GM12878 (cell line): Measurements from ENCODE around the gene NR3C1. TPM values are rescaled to one million over a fixed set of nuclear protein-coding genes. Genes with fewer than 3 reads are reported as not detected.
A peak's percentile ranks its signal among the peaks of the same experiment; 100 is the strongest.

Experiments
- ATAC-seq: fragments of 200-7000 bp; cut with Tn5 transposase; 3 replicates; pipeline ENCODE4 v1.9.1; 2020; ENCODE audit warnings: mild to moderate bottlenecking, moderate library complexity
- BruUV-seq: library from RNA; stranded (reverse); fragments of 400-500 nt; replicated peaks from 2 replicates; lab custom pipeline; 2021; lab: Mats Ljungman, UMichigan
- CTCF ChIA-PET: fragments of 300-600 bp; sonication (Branson Sonifier 250); formaldehyde crosslinking; extraction: SDS; loops from one replicate; lab custom pipeline; 2021; ENCODE audit warnings: inconsistent platforms; lab: Yijun Ruan, JAX
- POLR2A ChIA-PET: fragments of 350-600 bp; formaldehyde crosslinking; extraction: SDS; loops from one replicate; lab custom pipeline; 2021; ENCODE audit warnings: inconsistent platforms; lab: Charles Lee
- RAD21 ChIA-PET: fragments of 300-600 bp; sonication (Branson Sonifier 250); formaldehyde crosslinking; loops from one replicate; lab custom pipeline; 2023; ENCODE audit warnings: antibody characterized with exemption; ENCODE audit not compliant: unreplicated experiment; lab: Charles Lee
- SMC1A ChIA-PET: fragments of 300-600 bp; sonication (Branson Sonifier 250); formaldehyde crosslinking; loops from one replicate; lab custom pipeline; 2023; ENCODE audit not compliant: unreplicated experiment, uncharacterized antibody; lab: Charles Lee
- DNase-seq: peaks from one replicate; pipeline ENCODE4 v3.0.0-alpha.2; 2011; ENCODE audit warnings: low read depth, low spot score
- FAIRE-seq: peaks from 3 replicates; lab custom pipeline; 2011; peaks lifted over from hg19 to GRCh38; lab: Jason Lieb, UNC
- H2AFZ ChIP-seq: 2 replicates; pipeline ENCODE4 v1.6.0; 2011; ENCODE audit warnings: low read depth, low read length, control low read depth; ENCODE audit not compliant: control insufficient read depth
- H3K27ac ChIP-seq: 2 replicates; pipeline ENCODE4 v1.5.1; 2011; ENCODE audit warnings: control low read depth; ENCODE audit not compliant: control insufficient read depth, insufficient read depth
- H3K27me3 ChIP-seq, 2 experiments: replicated peaks in 1 of 2; 2 replicates each; pipeline versions ENCODE4 v1.6.0 to v1.6.1; 2011; ENCODE audit warnings: low read length in 1 of 2; ENCODE audit not compliant: control insufficient read depth in 2 of 2, insufficient read depth in 2 of 2
- H3K36me3 ChIP-seq, 2 experiments: 2 replicates each; pipeline ENCODE4 v1.5.1; 2011; ENCODE audit warnings: low read length in 1 of 2; ENCODE audit not compliant: control insufficient read depth in 2 of 2, insufficient read depth in 2 of 2
- H3K4me1 ChIP-seq: 2 replicates; pipeline ENCODE4 v1.6.1; 2011; ENCODE audit warnings: mild to moderate bottlenecking, low read length, moderate library complexity, mixed read lengths; ENCODE audit not compliant: control insufficient read depth, insufficient read depth
- H3K4me2 ChIP-seq: 2 replicates; pipeline ENCODE4 v1.6.0; 2011; ENCODE audit warnings: control low read depth; ENCODE audit not compliant: control insufficient read depth, insufficient read depth
- H3K4me3 ChIP-seq: fragments of 200-600 bp; sonication (generic); 2 replicates; pipeline ENCODE4 v1.5.1; 2016
- H3K79me2 ChIP-seq: 2 replicates; pipeline ENCODE4 v1.6.0; 2011; ENCODE audit warnings: low read length; ENCODE audit not compliant: control insufficient read depth, insufficient read depth
- H3K9ac ChIP-seq: 2 replicates; pipeline ENCODE4 v1.8.0; 2011; ENCODE audit warnings: low read length, control low read depth, mixed read lengths; ENCODE audit not compliant: control insufficient read depth, insufficient read depth
- H3K9me3 ChIP-seq: replicated peaks from 3 replicates; pipeline ENCODE4 v1.5.1; 2011; ENCODE audit warnings: mild to moderate bottlenecking, low read length; ENCODE audit not compliant: control insufficient read depth, insufficient read depth
- H4K20me1 ChIP-seq: 2 replicates; pipeline ENCODE4 v1.6.0; 2011; ENCODE audit not compliant: control insufficient read depth, insufficient read depth
- MAX ChIP-seq: IDR thresholded peaks from 2 replicates; pipeline ENCODE4 v1.6.1; 2012; ENCODE audit warnings: low read depth, low read length, improper control_type of control experiment
- POLR2A ChIP-seq: IDR thresholded peaks from 2 replicates; pipeline ENCODE4 v1.6.1; 2011; ENCODE audit warnings: low read depth, mild to moderate bottlenecking, low read length
- POLR2AphosphoS5 ChIP-seq: IDR thresholded peaks from 2 replicates; pipeline ENCODE4 v1.6.1; 2011; ENCODE audit warnings: mild to moderate bottlenecking, low read length, inconsistent platforms
- POU2F2 ChIP-seq: IDR thresholded peaks from 3 replicates; pipeline ENCODE4 v1.6.1; 2011; ENCODE audit warnings: low read depth, mild to moderate bottlenecking, low read length, borderline replicate concordance
- STAT1 ChIP-seq: fragments of 450-650 bp; conservative IDR thresholded peaks from 2 replicates; pipeline ENCODE4 v1.6.1; 2014; ENCODE audit warnings: antibody characterized with exemption, mild to moderate bottlenecking
- WGBS: methylation state at CpG from one replicate; pipeline ENCODE4 v1.1.6; 2016; ENCODE audit warnings: low lambda C conversion rate; ENCODE audit not compliant: insufficient replicate concordance, insufficient coverage; ENCODE audit errors: missing lambda C conversion rate; 5-methylcytosine and 5-hydroxymethylcytosine counted together
- in situ Hi-C: fragments of 300-500 bp; cut with MboI; formaldehyde crosslinking; loops from 9 replicates; pipeline ENCODE4 v1.14.3; 2018; ENCODE audit warnings: mixed read lengths
- intact Hi-C: fragments of 100-400 bp; cut with micrococcal nuclease; formaldehyde crosslinking; loops from one replicate; pipeline ENCODE4 v1.14.2; 2022; ENCODE audit not compliant: unreplicated experiment
- polyA plus RNA-seq, 11 experiments: library from polyadenylated mRNA; depleted of rRNA in 4 of 11; unstranded in 6 of 11; stranded (reverse) in 5 of 11; fragments of >200 nt; fragmentation: Nextera tagmentation in 4 of 11; fragmentation: Illumina TruSeq in 1 of 11; extraction: Ambion mirVana in 4 of 11; extraction: Trizol in 1 of 11; gene quantifications; 1 replicate in 1 of 11; 2 replicates in 10 of 11; pipeline versions ENCODE4 v1.2.1 to v1.2.3, GENCODE V29; 2011 to 2016; ENCODE audit warnings: inconsistent platforms in 2 of 11, missing spikeins in 2 of 11, low read depth in 1 of 11
- total RNA-seq, 4 experiments: library from RNA; depleted of rRNA in 3 of 4; stranded (reverse); fragments of >200 nt in 3 of 4; fragmentation: Illumina TruSeq in 1 of 4; extraction: Trizol in 1 of 4; gene quantifications; 2 replicates each; pipeline versions ENCODE4 v1.2.1 to v1.2.3, GENCODE V29; 2013 to 2021

Gene NR3C1
- total and polyA plus RNA-seq, 10 of the 15 experiments (the other 5 are each of a cell fraction or from before 2014, with no cell fraction given) = 49.7 to 141 (median 109) TPM

DNA sequence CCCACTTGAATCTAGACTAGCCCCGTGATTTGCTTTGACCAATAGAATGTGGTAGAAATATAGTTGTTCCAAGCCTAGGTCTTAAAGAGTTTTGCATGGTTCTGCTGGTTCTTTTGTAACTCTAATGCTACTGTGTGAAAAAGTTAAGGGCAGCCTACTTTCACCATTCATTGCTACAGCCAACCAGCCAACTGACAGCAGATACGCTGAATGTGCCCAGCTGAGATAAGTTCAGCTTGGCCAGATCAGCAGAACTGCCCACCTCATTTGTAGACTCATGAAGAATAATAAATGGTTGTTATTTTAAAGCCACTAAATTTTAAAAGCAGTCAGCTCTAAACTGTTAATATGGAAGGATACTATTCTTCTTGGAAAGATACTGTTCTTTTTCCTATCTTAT, 23.9 kb downstream of the NR3C1 start:
- POLR2A ChIA-PET = interaction anchor here (0.5 to 1.4 kb wide), 2 partner anchors 16 to 247 kb away, joined by 3 to 5 read pairs; no protein-coding TSS in a partner anchor
- H3K79me2 ChIP-seq = peaks cover 100% of the 10 kb centered on the region
- TF ChIP-seq POLR2AphosphoS5 (peak; percentile 55; the same call in 1 of the 2 replicates), MAX (no peak)
- in situ Hi-C loops = no loop called here
- peaks cover 15% of the 10 kb centered on the region for H3K9me3 ChIP-seq
- no peak overlapping the region for H3K9ac ChIP-seq
- H3K4me3 ChIP-seq = no peak overlapping the region
- FAIRE-seq = peak; percentile 7
- SMC1A ChIA-PET = interaction anchor here (0.7 to 2.6 kb wide), 8 partner anchors 10 to 167 kb away, joined by 3 to 9 read pairs (median 4); no protein-coding TSS in a partner anchor
- BruUV-seq = no TSS peak
- CTCF ChIA-PET = interaction anchor here (1.3 kb wide), 1 partner anchor 17 kb away, joined by 3 read pairs; no protein-coding TSS in a partner anchor
- no peaks in the 10 kb centered on the region for H3K27me3 ChIP-seq
- WGBS = 94% methylated on average over 2 of the region's 2 CpGs
- intact Hi-C loops = no loop called here
- RAD21 ChIA-PET = interaction anchor here (1.2 to 4.1 kb wide), 3 partner anchors 16 to 22 kb away, joined by 3 to 12 read pairs (median 5); no protein-coding TSS in a partner anchor
- H3K4me1 ChIP-seq = peaks cover 9% of the 10 kb centered on the region; the same call in 1 of the 2 replicates
- H2AFZ ChIP-seq = no peak overlapping the region
- no peak overlapping the region for H3K27ac ChIP-seq
- H3K4me2 ChIP-seq = no peak overlapping the region
- ATAC-seq = no peak
- DNase-seq = no peak
- H4K20me1 ChIP-seq = peaks cover 4% of the 10 kb centered on the region
- H3K36me3 ChIP-seq = peaks cover 11 to 22% of the 10 kb centered on the region in 2 experiments

DNA sequence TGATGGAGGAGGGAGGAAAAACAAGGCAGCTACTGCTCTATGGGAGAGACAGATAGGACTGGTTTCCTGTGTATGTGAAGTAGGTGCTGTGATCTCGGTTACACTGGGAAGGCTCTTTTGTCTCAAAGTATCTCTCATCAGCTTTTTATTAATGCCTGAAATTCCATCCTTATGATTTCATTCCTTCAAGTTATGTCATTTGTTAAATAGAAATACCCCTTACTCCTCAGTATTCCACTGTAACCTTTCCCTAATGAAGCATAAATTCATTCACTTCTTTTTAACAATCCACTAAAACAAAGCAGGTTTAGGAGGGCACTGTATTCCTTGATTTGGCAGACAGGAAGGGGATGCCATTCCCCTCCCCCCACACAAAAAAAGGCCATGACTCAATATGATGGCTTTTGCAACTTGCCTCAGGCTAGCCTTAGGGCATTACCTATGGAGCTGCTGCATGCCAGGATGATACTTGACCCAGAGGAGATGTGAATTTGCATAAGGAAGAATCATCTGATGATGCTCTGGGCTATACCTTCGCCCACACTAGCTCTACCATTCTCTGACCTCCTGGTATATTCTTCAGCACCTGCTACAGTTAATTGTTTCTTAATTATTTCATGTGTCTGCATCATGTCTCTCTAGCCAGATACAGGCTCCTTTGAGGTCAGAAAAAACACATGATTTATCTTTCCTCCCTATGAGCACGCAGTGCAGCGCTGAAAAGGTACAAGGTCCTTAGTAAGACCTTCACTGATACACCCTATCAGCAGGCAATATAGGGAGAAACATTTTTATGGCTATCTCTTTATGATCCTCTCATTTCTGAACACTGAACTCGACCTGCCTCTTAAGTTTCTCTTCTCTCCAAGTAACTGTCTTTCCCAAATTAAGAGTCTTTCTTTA, 26.3 kb downstream of the NR3C1 start:
- H3K27me3 ChIP-seq = no peaks in the 10 kb centered on the region
- peak; percentile 30 for ATAC-seq
- peaks cover 99% of the 10 kb centered on the region for H3K79me2 ChIP-seq
- in situ Hi-C loops (no loop called here), intact Hi-C loops (no loop called here)
- peaks cover 9% of the 10 kb centered on the region for H4K20me1 ChIP-seq
- POLR2A ChIA-PET = interaction anchor here (0.7 to 2.2 kb wide), 3 partner anchors 13 to 83 kb away, joined by 3 to 11 read pairs (median 3); no protein-coding TSS in a partner anchor
- no peak overlapping the region for H3K27ac ChIP-seq
- no TSS peak for BruUV-seq
- H3K4me1 ChIP-seq = peaks cover 9% of the 10 kb centered on the region; the same call in 1 of the 2 replicates
- no peak overlapping the region for H3K4me3 ChIP-seq
- no peak overlapping the region for H3K4me2 ChIP-seq
- CTCF ChIA-PET = interaction anchor here (2.0 kb wide), 1 partner anchor 16 kb away, joined by 4 read pairs; no protein-coding TSS in a partner anchor
- TF ChIP-seq POLR2A = peak; percentile 50; the same call in 1 of the 2 replicates
- TF ChIP-seq STAT1 = no peak
- peak; percentile 74; the same call in 2 of the 3 replicates for TF ChIP-seq POU2F2
- peaks cover 4 to 19% of the 10 kb centered on the region in 2 experiments; a peak in 2 of 4 replicates for H3K36me3 ChIP-seq
- FAIRE-seq = no peak
- no peak overlapping the region for H2AFZ ChIP-seq
- no peaks in the 10 kb centered on the region; the same call in 1 of the 3 replicates for H3K9me3 ChIP-seq
- SMC1A ChIA-PET = interaction anchor here (0.6 to 2.9 kb wide), 8 partner anchors 10 to 221 kb away, joined by 3 to 17 read pairs (median 6); no protein-coding TSS in a partner anchor
- RAD21 ChIA-PET = interaction anchor here (0.9 to 1.4 kb wide), 7 partner anchors 11 to 63 kb away, joined by 3 to 6 read pairs (median 3); no protein-coding TSS in a partner anchor
- no peak for DNase-seq
- H3K9ac ChIP-seq = no peak overlapping the region
- WGBS = 83% methylated on average over 5 of the region's 5 CpGs
